Adrenal gland (tissue), 19 donors: ENCODE data around the gene NPAS4. TPM values are rescaled to one million over a fixed set of nuclear protein-coding genes. Genes with fewer than 3 reads are reported as not detected.
"Not testable (repeated sequence)": the region's sequence is repeated elsewhere in the genome, so short reads cannot be mapped to it uniquely, and the experiment has no call there.

Experiments used
- DNase-seq, 7 donors: peaks; one replicate each; pipeline ENCODE4 v3.0.0-alpha.2; 2019 to 2020
- H3K27ac ChIP-seq, 5 donors: fragments of 200-600 bp; sonication (generic) in 4 of 5; 1 replicate in 3 of 5; 2 replicates in 2 of 5; pipeline versions ENCODE4 v1.5.1 to v1.8.0; 2016 to 2020; ENCODE audit warnings: mild to moderate bottlenecking in 1 of 5
- H3K27me3 ChIP-seq: fragments of 200-600 bp; 2 replicates; pipeline ENCODE4 v1.8.0; 2021
- H3K36me3 ChIP-seq, 2 donors: fragments of 200-600 bp; replicated peaks in 1 of 2; 1 replicate in 1 of 2; 2 replicates in 1 of 2; pipeline versions ENCODE4 v1.5.1 to v1.8.0; 2018 to 2022
- H3K4me1 ChIP-seq, 2 donors: fragments of 200-600 bp; replicated peaks in 1 of 2; 1 replicate in 1 of 2; 2 replicates in 1 of 2; pipeline versions ENCODE4 v1.5.1 to v1.8.0; 2018 to 2021
- H3K4me3 ChIP-seq, 4 donors: fragments of 200-600 bp; sonication (generic) in 3 of 4; one replicate each; pipeline ENCODE4 v1.5.1; 2016 to 2018
- H3K9me3 ChIP-seq, 3 donors: fragments of 200-600 bp; sonication (generic) in 1 of 3; replicated peaks in 1 of 3; 1 replicate in 2 of 3; 2 replicates in 1 of 3; pipeline versions ENCODE4 v1.5.1 to v1.8.0; 2016 to 2021
- CTCF ChIP-seq, 6 experiments: fragments of 450-650 bp in 4 of 6; fragments of 200-600 bp in 2 of 6; sonication (generic) in 1 of 6; IDR thresholded peaks; 1 replicate in 5 of 6; 2 replicates in 1 of 6; pipeline versions ENCODE4 v1.5.1 to v1.8.0; 2016 to 2021; ENCODE audit warnings: antibody characterized with exemption in 6 of 6, mild to moderate bottlenecking in 2 of 6, moderate library complexity in 1 of 6
- POLR2A ChIP-seq, 2 donors: fragments of 450-650 bp; IDR thresholded peaks; one replicate each; pipeline ENCODE4 v1.6.1; 2017; ENCODE audit warnings: antibody characterized with exemption in 2 of 2, mild to moderate bottlenecking in 2 of 2, moderate library complexity in 1 of 2
- WGBS, 4 donors: extraction: QIAGEN DNeasy Blood & Tissue Kit in 2 of 4; methylation state at CpG; one replicate each; pipeline versions ENCODE4 v1.1.5 to v1.1.7; 2013 to 2017; 5-methylcytosine and 5-hydroxymethylcytosine counted together
- intact Hi-C, 2 donors: fragments of 100-400 bp; cut with DNase I; formaldehyde crosslinking; loops; one replicate each; pipeline versions ENCODE4 v1.14.1 to v1.15.0; 2022 to 2023
- long read RNA-seq, 10 donors: library from polyadenylated mRNA in 3 of 10; unstranded in 2 of 10; stranded (forward) in 1 of 10; transcript quantifications; one replicate each; pipeline ENCODE4 v2.0.0 and lab custom pipeline, GENCODE V29; 2021 to 2026
- polyA plus RNA-seq, 3 donors: library from polyadenylated mRNA; stranded (reverse); fragments of 200-250 nt in 2 of 3; fragments of 350-450 nt in 1 of 3; fragmentation: Illumina TruSeq in 1 of 3; extraction: RNeasy Lipid Tissue Mini Kit (QIAGEN cat#74804) in 1 of 3; gene quantifications; one replicate each; pipeline ENCODE4 v1.2.3, GENCODE V29; 2013 to 2014
- total RNA-seq, 9 donors: library from RNA; depleted of rRNA in 4 of 9; stranded (reverse); fragments of >200 nt in 4 of 9; fragments of 120-200 nt in 1 of 9; fragmentation: NEBNext Ultra II Directional in 1 of 9; extraction: Animal tissue kit (Norgen Biotek cat#: 25700) in 1 of 9; gene quantifications; one replicate each; pipeline versions ENCODE4 v1.1.0 to v1.2.4, GENCODE V29; 2013 to 2023
- donor health status: healthy with polysubstance abuse.
- donor health status: Bipolar disorder and iron deficiency.
- donor health status: DM: yes; HTN: yes; CAD: no.
- donor health status: DM: no; HTN: no; CAD: no.
- donor health status: DM: no; HTN: no; CAD: no.
- donor health status: DM: yes; HTN: yes; CAD: no.

Gene NPAS4
- under 1 TPM in 3 of 9 donors, not detected in 6; 0.06 to 0.55 (median 0.47) TPM for total RNA-seq
- under 1 TPM; 0.24 to 0.72 (median 0.26) TPM for polyA plus RNA-seq
- long read RNA-seq, donor 1: 0 reads
- long read RNA-seq, donor 2: 0 reads
- long read RNA-seq, donor 3: 0 reads
- long read RNA-seq, donor 4: 0 reads
- long read RNA-seq, donor 5: 0 reads
- long read RNA-seq, donor 6: 0 reads
- long read RNA-seq, donor 7: 0 reads
- long read RNA-seq, donor 8: 0 reads
- long read RNA-seq, donor 9: 0 reads
- long read RNA-seq, donor 10: 0 reads

- Histone ChIP-seq H3K4me1 (peaks cover 0 to 8% of the 10 kb centered on the region in 2 donors), H3K36me3 (no peaks in the 10 kb centered on the region), H3K4me3 (no peak within 1 kb of the TSS), H3K27ac (no peak within 1 kb of the TSS), H3K27me3 (no peaks in the 10 kb centered on the region), H3K9me3 (no peaks in the 10 kb centered on the region)
- intact Hi-C loops: no loop called here
- 4 to 7% (median 5%) methylated on average over 28 to 71 of the region's 71 CpGs for WGBS, 4 donors
- DNase-seq: peak in 2 of 7 donors; percentile 43 to 68
- TF ChIP-seq POLR2A (IDR thresholded peaks at IDR 0.05) (no peak), CTCF (IDR thresholded peaks at IDR 0.05) (no peak)
These were observed at the start of gene NPAS4 for GRCh38 chr11:66420671-66421476. Gene NPAS4 (plus strand): TSS chr11:66421035. CDS start chr11:66421180, 145 bp downstream.

GRCh38 chr11:66371627-66372415 lies 49.0 kb upstream of the NPAS4 start, which contains the start of gene SLC29A2:
Gene SLC29A2 (minus strand): TSS chr11:66371760. CDS start chr11:66371591, 169 bp downstream.
- Histone ChIP-seq H3K4me3 (peak within 1 kb of the TSS in 3 of 4 donors; percentile 11 to 78 (median 42)), H3K4me1 (peaks cover 5 to 21% of the 10 kb centered on the region in 2 donors), H3K9me3 (no peaks in the 10 kb centered on the region), H3K27me3 (peaks cover 12% of the 10 kb centered on the region), H3K36me3 (no peaks in the 10 kb centered on the region), H3K27ac (peak within 1 kb of the TSS in 3 of 5 donors; percentile 7 to 30 (median 17))
- intact Hi-C loops: no loop called here
- no peak for TF ChIP-seq CTCF (IDR thresholded peaks at IDR 0.05)
- no peak for TF ChIP-seq POLR2A (IDR thresholded peaks at IDR 0.05)
- DNase-seq: peak in 5 of 7 donors; percentile 35 to 44 (median 38)
- WGBS, 4 donors: 0 to 1% (median 0%) methylated on average over 12 to 71 of the region's 72 CpGs

GRCh38 chr11:66373265-66373664 lies 47.6 kb upstream of the NPAS4 start:
- TF ChIP-seq POLR2A (IDR thresholded peaks at IDR 0.05) (no peak), CTCF (IDR thresholded peaks at IDR 0.05) (no peak)
- Histone ChIP-seq H3K27ac (no peak overlapping the region), H3K36me3 (no peaks in the 10 kb centered on the region), H3K27me3 (peaks cover 12% of the 10 kb centered on the region), H3K4me3 (no peak overlapping the region), H3K4me1 (peaks cover 5 to 21% of the 10 kb centered on the region in 2 donors), H3K9me3 (no peaks in the 10 kb centered on the region)
- intact Hi-C loops: no loop called here
- WGBS, 4 donors: 52 to 63% (median 62%) methylated on average over 5 of the region's 5 CpGs
- peak in 1 of 7 donors; percentile 10 for DNase-seq

GRCh38 chr11:66373690-66374287 lies 47.0 kb upstream of the NPAS4 start:
- peaks cover 5 to 21% of the 10 kb centered on the region in 2 donors for H3K4me1 ChIP-seq

GRCh38 chr11:66380264-66380663 lies 40.6 kb upstream of the NPAS4 start:
- H3K9me3 ChIP-seq, DNase-seq, H3K36me3 ChIP-seq, H3K4me1 ChIP-seq, intact Hi-C loops, H3K27ac ChIP-seq, H3K27me3 ChIP-seq, H3K4me3 ChIP-seq: not testable (repeated sequence)
- 20 to 25% (median 21%) methylated on average over 7 of the region's 7 CpGs for WGBS, 4 donors

More at GRCh38 chr11:66373690-66374287, 47.0 kb upstream of the NPAS4 start:
- H3K27ac ChIP-seq, intact Hi-C loops, H3K36me3 ChIP-seq, DNase-seq, H3K4me3 ChIP-seq, H3K9me3 ChIP-seq: not testable (repeated sequence)
- peaks cover 12% of the 10 kb centered on the region for H3K27me3 ChIP-seq
- WGBS, 4 donors: 70 to 79% (median 77%) methylated on average over 9 of the region's 9 CpGs

- H3K4me1 ChIP-seq, H3K9me3 ChIP-seq, H3K27ac ChIP-seq, H3K27me3 ChIP-seq, DNase-seq, H3K4me3 ChIP-seq, H3K36me3 ChIP-seq, intact Hi-C loops: not testable (repeated sequence)
- WGBS, 4 donors: 69 to 84% (median 80%) methylated on average over 7 to 13 of the region's 13 CpGs
These were observed 36.5 kb upstream of the NPAS4 start for GRCh38 chr11:66384316-66384715.
